Stimulated activated CD8-positive, alpha-beta memory T cell treated with anti-CD3 and anti-CD28 coated beads, Interleukin-7, amount 100 ng/mL, for 1 hour (primary cell): ENCODE results near the gene CREB3L4.

Experiments
- DNase-seq, 2 donors: peaks; one replicate each; pipeline ENCODE4 v3.0.0-alpha.2; 2020; ENCODE audit warnings: low read depth in 2 of 2

The CREB3L4 gene

DNA sequence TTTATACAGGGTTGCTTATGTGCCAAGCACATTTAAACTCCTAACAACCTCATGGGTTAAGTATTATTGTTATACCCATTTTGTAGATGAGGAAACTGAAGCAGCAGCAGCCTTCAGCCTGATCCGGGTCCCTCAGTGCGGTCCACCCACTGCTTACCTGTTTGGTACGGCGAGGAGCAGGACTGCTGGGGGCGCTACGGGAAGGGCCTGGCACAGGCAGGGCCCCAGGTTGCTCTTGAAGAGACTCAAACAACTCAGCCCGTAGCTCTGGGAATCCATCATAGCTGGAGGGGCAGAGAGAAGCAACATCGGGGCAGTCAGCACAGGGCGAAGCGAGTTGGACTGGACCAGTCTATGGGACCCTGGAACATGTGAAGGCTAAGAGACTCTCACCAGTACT lies 30.4 kb upstream of the CREB3L4 start:
- no peak for DNase-seq

DNA sequence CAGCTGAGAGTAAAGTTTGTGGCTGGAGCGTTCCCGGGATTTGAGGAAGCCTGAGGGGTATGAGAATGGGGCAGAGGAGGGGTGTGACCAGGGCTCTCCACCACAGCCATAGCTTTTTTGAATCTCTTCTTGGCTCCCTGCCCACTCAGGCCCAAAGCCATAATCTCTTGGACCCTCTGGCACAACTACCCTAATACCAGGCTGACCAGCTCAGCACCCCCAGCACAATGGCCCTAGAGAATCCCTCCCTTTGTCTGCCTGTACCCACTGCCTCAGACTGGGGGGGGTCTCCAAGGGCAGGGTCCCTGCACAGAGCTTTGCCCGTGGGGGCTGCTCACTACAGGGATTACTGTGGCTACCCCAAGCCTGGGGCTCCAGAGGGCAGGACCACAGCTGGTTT lies 28.7 kb upstream of the CREB3L4 start:
- DNase-seq = no peak

DNA sequence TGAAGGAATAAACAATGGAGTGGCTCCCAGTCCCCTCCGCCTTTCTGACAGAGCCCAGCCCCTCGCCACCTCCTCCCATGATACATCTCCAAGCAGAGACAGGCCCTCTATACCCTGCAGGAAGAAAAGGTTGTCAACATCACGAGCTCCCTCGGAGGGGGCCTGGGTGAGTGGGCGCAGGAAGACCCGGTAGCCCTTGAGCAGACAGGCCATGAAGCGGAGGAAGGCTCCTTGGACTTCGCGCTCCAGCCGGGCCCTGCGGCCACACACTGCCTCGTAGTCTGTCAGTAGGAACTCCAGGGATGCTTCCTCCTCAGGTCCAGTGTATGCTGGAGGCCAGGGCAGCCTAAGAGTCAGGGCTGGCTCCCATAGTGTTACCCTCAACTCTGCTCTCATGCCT lies 28.2 kb upstream of the CREB3L4 start:
- no peak for DNase-seq

DNA sequence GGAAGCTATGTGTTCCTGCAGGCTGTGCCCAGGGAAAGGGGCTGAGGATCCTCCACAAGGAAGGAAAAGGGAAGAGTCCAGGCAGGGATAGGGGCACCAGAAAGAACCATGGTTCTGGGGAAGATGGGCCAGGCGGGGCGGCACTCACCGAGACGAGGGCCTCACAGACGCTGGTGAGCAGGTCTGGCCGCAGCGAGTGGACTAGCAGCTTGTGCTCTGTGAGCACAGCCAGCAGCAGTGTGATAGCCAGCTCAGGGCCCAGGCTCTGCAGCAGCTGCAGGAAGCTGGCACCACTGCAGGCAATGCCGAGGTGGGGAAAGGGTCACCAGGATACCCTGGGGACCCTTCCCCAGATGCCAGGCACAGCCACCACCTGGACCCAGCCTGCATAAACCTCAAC lies 26.9 kb upstream of the CREB3L4 start:
- no peak for DNase-seq

DNA sequence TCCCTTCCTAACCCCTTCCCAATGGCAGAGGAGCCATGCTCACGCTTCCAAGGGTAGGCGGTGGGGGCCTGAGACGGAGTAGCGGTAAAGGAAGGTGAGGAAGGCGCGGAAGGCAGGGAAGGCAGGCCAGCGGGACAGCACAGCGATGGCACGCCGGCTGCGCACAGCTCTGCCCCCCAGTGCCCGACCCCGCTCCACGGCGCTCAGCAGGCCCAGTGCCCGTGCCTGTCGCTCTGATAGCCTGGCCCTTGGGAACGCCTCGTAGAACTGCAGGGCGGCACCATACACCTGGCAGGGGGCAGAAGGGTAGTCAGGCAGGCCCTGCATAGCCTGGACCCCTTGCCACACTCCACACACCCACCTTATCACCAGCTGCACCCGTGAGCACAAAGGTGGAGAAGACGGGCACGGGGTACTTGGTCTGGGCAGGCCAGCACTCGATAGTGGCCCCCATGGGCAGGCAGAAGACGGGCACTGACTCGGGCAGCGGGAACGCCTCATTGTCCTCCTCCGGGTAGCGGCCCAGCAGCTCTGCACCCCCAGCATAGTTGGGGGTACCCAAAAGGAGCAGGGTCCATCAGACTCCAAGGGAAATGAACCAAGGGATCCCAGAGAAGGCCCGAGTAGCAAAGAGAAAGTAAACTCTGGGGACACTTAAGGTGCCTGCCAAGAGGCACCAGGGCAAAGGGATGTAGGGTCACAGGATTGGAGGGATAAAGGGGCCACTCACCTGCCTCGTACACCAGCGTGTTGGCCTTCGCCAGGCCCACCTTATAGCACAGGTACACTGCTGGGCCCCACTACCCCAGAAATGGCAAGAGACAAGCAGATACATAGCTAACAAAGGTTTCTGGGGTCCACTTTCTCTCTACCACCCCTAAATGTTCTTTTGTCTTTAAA lies 25.6 kb upstream of the CREB3L4 start:
- no peak for DNase-seq

DNA sequence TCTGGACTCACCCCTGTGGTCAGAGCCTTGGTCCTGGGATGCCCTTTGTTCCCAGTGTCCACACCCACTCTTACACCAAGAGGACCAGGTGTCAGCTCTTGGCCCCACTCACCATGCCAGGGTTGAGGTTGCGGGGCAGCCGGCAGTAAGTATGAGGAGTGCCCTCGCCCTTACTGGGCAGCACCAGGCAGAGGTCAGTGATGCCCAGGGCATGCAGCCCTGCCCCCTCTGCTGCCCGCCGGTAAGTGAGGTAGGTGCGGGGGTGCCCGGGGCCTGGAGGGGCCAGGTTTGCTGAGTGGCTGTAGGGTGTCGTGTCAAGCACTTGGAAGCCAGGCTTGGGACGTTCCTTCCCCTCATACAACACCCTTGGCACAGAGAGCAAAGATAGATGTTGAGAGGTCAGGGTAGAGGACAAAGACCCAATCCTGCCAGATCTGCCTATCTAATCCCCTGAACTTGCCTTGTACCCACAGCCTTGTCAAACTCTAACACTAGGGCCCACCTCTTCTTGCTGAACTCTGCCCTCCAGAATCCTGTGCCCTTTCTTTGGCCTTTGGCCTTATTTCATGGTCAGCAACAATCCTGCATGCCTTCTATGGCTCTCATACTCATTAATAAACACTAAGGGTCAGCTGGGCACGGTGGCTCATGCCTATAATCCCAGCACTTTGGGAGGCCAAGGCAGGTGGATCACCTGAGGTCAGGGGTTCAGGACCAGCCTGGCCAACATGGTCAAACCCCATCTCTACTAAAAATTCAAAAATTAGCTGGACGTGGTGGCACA lies 24.7 kb upstream of the CREB3L4 start:
- DNase-seq = no peak

DNA sequence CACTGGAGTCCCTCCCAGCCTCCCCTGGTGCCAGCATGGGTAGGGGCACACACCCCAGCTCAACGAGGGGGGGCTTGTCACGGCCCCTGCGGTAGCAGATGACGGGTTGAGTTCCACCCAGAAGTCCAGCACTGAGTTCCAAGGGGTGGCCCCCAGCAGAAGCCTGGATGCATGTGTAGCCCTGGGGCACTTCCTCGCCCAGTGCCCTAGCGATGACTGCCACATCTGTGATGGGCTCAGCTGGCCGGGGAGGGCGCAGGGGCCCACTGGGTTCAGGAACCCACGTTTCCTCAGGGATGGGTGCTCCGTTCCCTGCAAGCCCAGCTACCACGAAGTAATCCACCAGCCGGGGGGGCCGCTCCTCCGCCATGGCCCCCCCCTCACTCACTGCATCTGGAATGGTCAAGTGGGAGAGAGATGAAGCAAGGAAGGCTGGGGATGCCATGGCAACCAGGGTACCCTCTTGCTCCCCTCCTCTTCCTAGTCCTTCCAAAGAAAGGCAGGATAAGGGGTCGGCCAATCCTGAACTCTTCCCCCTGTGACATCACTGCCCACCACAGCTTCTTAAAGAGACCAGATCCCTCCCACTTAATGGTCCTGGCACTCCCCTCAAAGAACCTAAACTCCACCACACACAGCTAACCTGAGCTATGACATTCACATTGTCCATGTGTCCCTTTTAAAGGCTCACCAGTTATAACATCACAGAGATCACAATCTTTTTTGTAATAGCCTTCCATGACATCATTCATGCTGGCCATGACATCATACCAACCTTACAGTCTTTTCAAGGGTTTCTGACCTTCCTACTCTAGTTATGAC lies 23.5 kb upstream of the CREB3L4 start:
- DNase-seq = no peak

DNA sequence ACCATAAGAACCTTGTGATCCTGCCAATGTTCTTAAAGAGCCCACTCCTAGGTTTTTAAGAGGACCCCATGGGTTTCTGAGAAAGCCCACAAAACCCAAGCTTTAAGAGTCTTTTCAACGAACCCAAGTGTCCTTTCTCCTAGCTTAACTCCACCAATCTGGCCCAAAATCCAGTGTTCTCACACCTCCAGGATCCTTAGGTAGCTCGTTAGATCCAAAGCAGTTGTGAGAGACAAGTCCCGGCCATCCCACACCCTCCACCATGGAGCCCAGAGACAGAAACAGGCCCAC lies 22.9 kb upstream of the CREB3L4 start:
- DNase-seq = no peak

DNA sequence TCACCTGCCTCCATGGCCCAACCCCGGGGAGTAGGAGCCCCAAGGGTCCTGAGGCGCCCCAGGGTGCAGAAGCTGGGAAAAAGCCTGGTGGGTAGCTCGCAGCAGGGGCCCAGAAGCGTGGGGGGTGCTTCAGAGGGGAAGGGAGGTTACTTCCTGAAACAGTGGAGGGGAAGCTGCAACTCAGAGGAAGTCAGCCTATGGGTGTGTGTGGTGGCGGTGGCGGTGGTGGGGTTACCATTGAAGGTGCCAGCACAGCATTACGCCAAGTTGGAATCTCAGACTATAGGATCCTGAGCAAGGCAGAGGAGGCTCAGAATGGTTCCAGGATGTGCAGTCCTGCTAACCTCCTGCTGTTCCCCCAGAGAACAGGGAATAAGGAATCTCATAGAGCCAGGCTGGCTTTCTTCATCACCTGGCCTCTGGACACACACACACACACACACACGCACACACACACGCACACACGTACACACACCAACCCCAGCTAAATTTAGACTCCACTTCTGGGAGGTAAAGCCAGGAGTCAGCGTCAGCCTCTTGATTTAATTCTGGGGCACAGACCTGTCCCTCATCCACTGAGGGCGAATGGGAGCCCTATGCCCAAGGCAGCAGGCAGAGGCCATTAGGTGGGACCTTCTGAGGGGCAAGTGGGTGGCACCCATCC lies 22.4 kb upstream of the CREB3L4 start:
- DNase-seq = peak; percentile 59 to 64

DNA sequence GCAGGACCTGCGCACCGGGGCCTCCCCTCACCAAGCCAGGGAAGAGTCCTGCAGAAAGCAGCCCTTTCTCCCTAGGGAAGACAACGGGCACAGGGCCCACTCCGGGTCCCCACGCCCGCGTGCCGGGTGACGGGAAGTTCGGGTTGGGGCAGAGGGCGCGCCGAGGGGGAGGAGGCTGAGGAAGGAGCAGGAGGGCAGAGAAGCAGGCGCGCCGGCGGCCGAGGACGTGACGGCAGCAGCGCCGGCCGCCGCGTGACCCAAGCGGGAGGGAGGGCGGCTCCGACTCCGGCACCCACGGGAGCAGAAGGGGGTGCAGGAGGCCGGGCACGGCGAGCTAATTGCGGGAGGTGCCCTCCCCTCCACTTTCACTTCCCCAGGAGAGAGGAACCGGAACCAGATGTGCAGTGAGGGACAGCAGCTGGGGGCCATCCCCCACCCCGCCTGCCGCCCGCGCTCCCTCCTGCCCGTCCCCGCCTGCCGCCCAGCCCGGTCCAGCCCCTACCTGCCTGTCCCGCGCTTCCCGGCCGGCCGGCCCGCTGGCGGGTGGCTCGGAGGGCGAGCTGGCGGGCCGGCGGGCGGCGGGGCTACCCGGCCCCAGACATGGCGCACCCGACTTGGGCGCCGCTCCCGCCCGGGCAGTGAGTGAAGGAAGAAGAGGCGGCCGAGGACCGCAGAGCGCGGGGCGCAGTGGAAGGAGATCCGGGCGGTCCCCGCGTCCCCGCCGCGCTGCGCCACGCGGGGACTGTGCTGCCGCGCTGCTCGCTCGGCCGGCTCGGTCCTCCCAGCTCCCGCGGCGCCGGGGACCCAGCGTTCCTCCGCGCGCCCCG lies 21.7 kb upstream of the CREB3L4 start:
- DNase-seq = peak; percentile 39 to 42

DNA sequence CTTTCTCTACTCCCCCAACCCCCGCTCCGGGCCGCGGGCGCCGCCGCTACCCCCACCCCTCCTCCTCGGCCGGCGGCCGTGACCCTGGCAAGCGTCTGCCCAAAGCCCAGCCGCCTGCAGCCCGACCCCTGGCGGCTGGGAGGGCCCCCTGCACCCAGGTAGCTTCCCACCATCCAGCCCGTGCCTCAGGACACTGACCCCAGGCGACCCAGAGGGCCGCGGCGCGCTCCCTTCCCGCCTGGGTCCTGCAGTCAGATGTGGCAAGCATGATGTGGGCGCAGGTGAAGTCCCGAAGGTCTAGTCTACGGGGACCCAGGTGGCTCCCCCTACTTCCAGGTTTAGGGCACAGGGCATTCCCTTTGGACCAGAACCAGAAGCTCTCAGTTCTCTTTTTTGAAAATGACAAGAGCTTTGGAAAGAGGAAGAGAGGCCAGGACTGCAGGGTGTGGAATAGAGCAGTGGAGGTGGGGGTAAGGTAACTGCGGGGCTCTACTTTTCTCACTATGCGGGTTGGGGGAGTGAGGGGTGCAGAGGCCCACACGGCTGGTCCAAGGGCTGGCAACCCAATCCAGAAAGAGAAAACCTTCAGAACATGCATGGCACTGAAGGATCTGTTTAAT lies 21.0 kb upstream of the CREB3L4 start, which contains the start of gene DENND4B:
TSS of gene DENND4B (minus strand) at position 97 of the 620 bp plus-strand sequence. CDS start 2,344 bp downstream, outside the sequence.
- peak in 1 of 2 donors; percentile 51 for DNase-seq

DNA sequence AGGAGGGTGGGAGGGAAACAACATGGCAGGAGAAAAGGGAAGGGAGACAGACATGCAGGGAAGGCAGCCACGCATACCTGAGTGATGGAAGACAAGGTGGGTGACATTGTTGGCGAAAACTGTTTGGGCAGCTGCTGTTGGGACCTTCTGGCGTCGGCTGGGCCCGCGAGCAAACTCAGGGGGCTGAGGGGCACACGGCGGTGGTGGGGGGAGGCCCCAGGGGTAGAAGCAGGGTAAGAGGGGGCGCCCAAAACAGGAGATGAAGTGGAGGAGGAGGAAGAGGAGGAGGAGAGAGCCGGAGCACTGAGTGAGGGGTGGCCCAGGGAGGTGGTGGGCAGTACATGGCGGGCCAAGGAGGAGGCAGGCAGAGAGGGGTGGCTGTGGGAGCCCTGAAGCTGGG lies 16.5 kb upstream of the CREB3L4 start:
- no peak for DNase-seq

DNA sequence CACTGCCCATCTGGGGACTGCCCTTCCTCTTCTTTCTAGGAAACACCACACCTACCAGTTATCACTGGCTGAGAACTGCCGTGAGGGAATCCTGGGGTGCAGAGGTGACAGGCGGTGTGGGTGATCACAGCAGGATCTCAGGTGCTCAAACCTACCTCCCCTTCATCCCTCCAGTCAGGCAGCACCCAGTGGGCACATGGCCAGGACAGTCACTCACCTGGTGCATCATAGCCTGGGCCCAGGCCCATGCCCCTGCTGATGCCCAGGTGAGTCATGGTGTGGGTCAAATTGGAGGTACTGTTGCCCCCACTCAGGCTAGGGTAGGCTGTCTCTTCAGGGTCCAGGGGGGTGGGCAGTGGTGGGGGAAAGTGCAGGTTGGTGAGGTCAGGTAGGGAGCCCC lies 15.9 kb upstream of the CREB3L4 start:
- DNase-seq = no peak

DNA sequence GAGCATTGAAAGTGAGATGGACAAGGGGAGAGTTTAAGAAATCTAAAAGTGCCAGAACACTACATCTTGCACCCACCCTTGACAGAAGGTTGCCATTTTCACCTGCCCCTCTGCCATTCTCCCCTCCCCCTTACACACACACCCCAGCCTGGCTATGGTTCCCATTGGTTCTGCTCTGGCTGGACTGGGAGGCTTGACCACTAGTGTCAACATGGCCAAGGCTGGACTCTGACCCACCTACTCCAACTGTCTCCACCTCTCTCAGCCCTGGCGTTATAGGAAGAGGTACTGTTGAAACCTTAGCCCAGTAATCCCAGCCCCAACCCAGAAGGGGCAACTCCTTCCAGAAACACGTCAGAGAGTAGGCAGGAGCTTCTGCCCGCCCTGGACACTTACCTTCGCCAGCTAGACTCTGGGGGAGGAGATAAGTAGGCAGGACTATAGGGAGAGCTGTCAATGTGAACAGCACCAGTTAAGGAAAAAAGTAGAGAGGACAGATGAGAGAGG lies 13.8 kb upstream of the CREB3L4 start:
- no peak for DNase-seq

DNA sequence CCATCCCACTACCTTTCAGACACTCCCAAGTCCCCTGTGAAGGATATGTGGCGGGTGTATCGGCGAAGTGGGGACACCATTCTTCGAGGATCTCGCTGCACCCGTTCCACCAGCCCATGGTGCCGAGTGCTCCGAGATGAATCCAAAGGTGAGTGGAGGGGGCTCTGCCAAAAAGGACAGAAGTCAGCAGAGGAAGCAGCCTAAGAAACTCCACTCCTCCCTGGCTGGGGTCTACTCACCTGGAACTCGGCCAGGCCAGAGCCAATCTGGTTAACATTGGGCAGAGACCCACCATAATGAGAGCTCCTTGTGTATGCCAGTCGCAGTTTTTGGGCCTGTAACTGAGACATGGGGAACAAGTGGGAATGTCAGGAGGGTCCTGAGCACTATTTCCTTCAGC lies 12.9 kb upstream of the CREB3L4 start:
- DNase-seq = no peak

DNA sequence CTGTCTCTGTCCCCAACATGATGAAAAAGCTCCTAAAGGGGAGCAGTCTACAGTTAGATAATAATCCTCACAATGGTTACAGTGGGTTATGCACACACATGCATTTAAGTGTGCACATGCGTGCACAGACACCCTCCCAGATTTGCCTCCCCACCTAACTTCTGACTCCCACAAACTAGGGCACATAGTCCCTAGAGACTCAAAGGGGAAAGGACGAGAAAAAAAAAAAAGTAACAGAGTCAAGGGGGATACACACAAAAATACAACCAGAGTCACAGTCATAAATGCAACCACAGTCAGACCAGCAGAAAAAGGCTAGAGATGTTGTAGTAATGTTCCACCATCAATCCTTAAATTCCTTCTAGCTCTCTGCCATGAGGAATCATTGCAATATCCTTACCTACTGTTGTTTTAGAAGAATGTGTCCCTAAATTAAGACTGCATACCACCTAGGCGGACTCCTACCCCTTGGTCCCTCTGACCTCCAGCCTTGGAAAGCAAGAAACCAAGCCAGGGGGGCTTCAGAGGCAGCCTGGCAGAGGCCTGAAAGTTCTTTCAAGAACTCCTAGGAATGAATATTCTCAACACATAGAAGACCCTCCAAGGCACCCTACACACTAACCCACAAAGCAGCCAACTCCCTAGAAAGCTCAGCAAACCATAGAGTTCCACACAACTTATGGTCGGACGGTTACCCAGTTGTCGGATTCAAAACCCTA lies 10.5 kb upstream of the CREB3L4 start:
- DNase-seq = no peak

DNA sequence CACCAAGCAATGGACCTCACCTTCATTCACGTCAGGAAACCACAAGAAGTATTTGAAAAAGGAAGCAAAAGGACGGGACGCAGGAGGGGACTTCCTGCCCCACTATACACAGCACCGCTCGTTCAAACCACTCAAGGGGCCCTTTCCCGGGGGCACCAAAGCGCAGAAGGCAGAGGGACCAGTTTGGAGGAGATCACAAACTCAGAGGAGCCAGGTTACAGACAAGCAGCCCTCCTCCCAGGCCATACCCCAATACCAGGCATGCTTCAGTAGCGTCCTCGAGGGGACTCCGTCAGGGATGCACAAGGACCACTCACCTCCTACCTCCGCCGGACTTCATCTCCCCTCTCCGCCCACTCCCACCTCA lies 10.0 kb upstream of the CREB3L4 start:
- no peak for DNase-seq

DNA sequence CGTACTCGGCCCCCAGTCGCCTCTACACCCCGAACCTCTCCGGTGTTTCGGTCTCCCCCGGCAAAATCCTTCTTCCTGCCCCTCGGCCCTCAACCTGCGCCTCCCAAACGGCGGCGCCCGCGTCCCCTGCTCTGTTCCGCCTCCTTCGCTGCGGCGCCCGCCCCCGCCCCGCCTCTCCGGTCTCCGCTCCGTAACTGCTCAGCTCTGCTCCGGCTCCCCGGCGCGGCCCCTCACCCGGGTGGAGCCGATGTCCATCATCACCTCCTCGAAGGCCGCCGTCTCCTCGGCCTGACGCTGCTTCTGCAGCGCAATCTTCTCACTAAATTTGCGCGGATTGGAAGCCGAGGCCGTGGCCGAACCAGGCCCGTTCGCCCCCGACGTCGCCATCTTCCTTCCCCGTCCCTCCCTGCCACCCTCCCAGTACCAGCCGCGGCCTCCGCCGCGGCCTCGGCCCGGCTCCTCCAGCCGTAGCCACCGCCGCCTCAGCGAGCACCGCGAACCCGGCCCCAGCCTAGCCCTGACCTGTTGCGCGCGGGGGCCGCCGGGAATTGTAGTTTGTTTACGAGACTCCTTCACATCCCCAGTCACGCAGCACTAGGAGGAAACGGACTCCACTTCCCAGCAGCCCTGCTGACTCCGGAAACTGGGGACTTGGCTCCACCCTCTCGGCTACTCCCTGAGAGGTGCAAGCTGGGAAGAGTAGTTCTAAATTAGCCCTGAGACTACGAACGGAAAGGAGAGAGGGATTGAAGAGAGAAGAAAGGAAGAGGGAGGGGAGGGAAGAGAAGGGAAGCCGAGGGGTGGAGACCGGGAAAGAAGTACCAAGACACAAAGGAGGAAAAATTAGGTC lies 9.4 kb upstream of the CREB3L4 start, which contains the start of gene CRTC2:
TSS of gene CRTC2 (minus strand) at position 502 of the 850 bp plus-strand sequence. CDS start at position 387, 115 bp downstream.
- peak; percentile 92 to 93 for DNase-seq

DNA sequence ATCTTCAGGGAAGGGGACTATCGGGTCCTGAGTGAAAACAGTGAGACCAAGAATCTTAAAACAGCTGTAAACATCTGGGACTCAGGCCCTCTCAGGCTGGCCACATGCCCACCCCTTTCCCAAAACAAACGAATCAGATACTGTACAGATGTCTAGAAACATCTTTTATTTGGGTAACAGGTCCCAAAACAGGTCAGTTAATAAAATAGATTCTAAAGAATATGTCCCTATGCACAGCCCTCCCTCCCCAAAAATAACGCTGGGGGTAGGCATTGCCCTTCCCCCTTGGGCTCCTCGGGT lies 8.8 kb upstream of the CREB3L4 start:
- no peak for DNase-seq
